HepG2 (cell line): Measurements from ENCODE around the gene MINDY1. TPM values are rescaled to one million over a fixed set of nuclear protein-coding genes. Genes with fewer than 3 reads are reported as not detected.
A peak's percentile ranks its signal among the peaks of the same experiment; 100 is the strongest.

Source experiments
- ASH2L ChIP-seq: fragments of 300-600, 200-600 bp; sonication (generic); IDR thresholded peaks from 2 replicates; pipeline ENCODE4 v1.7.0; 2017; ENCODE audit warnings: low read depth, mild to moderate bottlenecking, moderate library complexity, mixed read lengths, low read length; ENCODE audit not compliant: insufficient read length
- ATF5 ChIP-seq: sonication (generic); formaldehyde crosslinking; IDR thresholded peaks from 2 replicates; pipeline ENCODE4 v1.4.0; 2020; ENCODE audit warnings: mild to moderate bottlenecking, low read depth, missing genetic modification reagents
- CHD4 ChIP-seq: fragments of 200-600 bp; sonication (generic); IDR thresholded peaks from 2 replicates; pipeline ENCODE4 v1.7.0; 2017; ENCODE audit warnings: mild to moderate bottlenecking, low read length, borderline replicate concordance
- DRAP1 ChIP-seq: IDR thresholded peaks from 2 replicates; pipeline ENCODE4 v1.6.1; 2016; ENCODE audit warnings: missing genetic modification reagents, missing compliant biosample characterization
- KAT8 ChIP-seq: IDR thresholded peaks from 2 replicates; pipeline ENCODE4 v1.6.1; 2016; ENCODE audit warnings: missing genetic modification reagents, missing compliant biosample characterization
- KMT2B ChIP-seq: IDR thresholded peaks from 2 replicates; pipeline ENCODE4 v1.6.1; 2016; ENCODE audit warnings: missing genetic modification reagents, missing compliant biosample characterization
- LRRFIP1 ChIP-seq: sonication (generic); formaldehyde crosslinking; conservative IDR thresholded peaks from 2 replicates; pipeline ENCODE4 v1.4.0; 2020; ENCODE audit warnings: missing genetic modification reagents
- NONO ChIP-seq, 2 experiments: fragments of 450-650 bp in 1 of 2; sonication (generic) in 1 of 2; formaldehyde crosslinking in 1 of 2; IDR thresholded peaks in 1 of 2; conservative IDR thresholded peaks in 1 of 2; 2 replicates each; pipeline versions ENCODE4 v1.6.1 to v1.8.0; 2017 to 2022; ENCODE audit warnings: mild to moderate bottlenecking in 1 of 2, missing genetic modification reagents in 1 of 2, moderate library complexity in 1 of 2
- RBM39 ChIP-seq: fragments of 200-400 bp; formaldehyde crosslinking; IDR thresholded peaks from one replicate; pipeline ENCODE4 v1.6.1; 2018; ENCODE audit warnings: antibody characterized with exemption, mild to moderate bottlenecking, low read depth, low read length; ENCODE audit not compliant: poor library complexity, severe bottlenecking
- SRF ChIP-seq: IDR thresholded peaks from 2 replicates; pipeline ENCODE4 v1.6.1; 2011; ENCODE audit warnings: mild to moderate bottlenecking, low read depth, low read length, moderate library complexity
- THAP11 ChIP-seq: IDR thresholded peaks from 2 replicates; pipeline ENCODE4 v1.6.1; 2016; ENCODE audit warnings: missing biosample characterization, missing genetic modification reagents
- ZBTB7A ChIP-seq: sonication (generic); formaldehyde crosslinking; IDR thresholded peaks from 2 replicates; pipeline ENCODE4 v1.8.0; 2022; ENCODE audit warnings: mild to moderate bottlenecking, missing genetic modification reagents
- ZFP36L2 ChIP-seq: sonication (generic); formaldehyde crosslinking; IDR thresholded peaks from 2 replicates; pipeline ENCODE4 v1.4.0; 2020; ENCODE audit warnings: missing genetic modification reagents
- ZKSCAN8 ChIP-seq: IDR thresholded peaks from 2 replicates; pipeline ENCODE4 v1.6.1; 2016; ENCODE audit warnings: borderline replicate concordance, missing genetic modification reagents, missing compliant biosample characterization
- ZNF260 ChIP-seq: sonication (generic); formaldehyde crosslinking; IDR thresholded peaks from 2 replicates; pipeline ENCODE4 v1.4.0; 2020; ENCODE audit warnings: missing genetic modification reagents, low read depth, mild to moderate bottlenecking, borderline replicate concordance
- ZNF605 ChIP-seq: sonication (generic); formaldehyde crosslinking; IDR thresholded peaks from 2 replicates; pipeline ENCODE4 v1.8.0; 2022; ENCODE audit warnings: mild to moderate bottlenecking, missing genetic modification reagents
- ZNF614 ChIP-seq: IDR thresholded peaks from 2 replicates; pipeline ENCODE4 v1.6.1; 2018; ENCODE audit warnings: missing biosample characterization, missing genetic modification reagents, inconsistent platforms, borderline replicate concordance
- ZNF724P ChIP-seq: sonication (generic); formaldehyde crosslinking; IDR thresholded peaks from 2 replicates; pipeline ENCODE4 v1.8.0; 2022; ENCODE audit warnings: missing genetic modification reagents, borderline replicate concordance
- polyA plus RNA-seq, 8 experiments: library from polyadenylated mRNA; depleted of rRNA in 3 of 8; stranded (reverse) in 7 of 8; unstranded in 1 of 8; fragments of >200 nt; fragmentation: Illumina TruSeq in 4 of 8; extraction: Trizol in 4 of 8; gene quantifications; 2 replicates each; pipeline versions ENCODE4 v1.2.1 to v1.2.3, GENCODE V29; 2011 to 2016; ENCODE audit warnings: low read depth in 4 of 8, missing spikeins in 1 of 8, mixed read lengths in 1 of 8; ENCODE audit not compliant: insufficient read depth in 1 of 8
- total RNA-seq, 5 experiments: library from RNA; depleted of rRNA; stranded (reverse); fragments of >200 nt; fragmentation: Illumina TruSeq; extraction: Trizol; gene quantifications; 2 replicates each; pipeline ENCODE4 v1.2.3, GENCODE V29; 2016; ENCODE audit warnings: low read depth in 1 of 5
- TF ChIP-seq, protein P1 (sequence below): sonication (generic); formaldehyde crosslinking; conservative IDR thresholded peaks from 2 replicates; pipeline ENCODE4 v1.8.0; 2022; ENCODE audit warnings: low read depth, missing genetic modification reagents
- TF ChIP-seq, protein P2 (sequence below): sonication (generic); formaldehyde crosslinking; conservative IDR thresholded peaks from 2 replicates; pipeline ENCODE4 v1.8.0; 2022; ENCODE audit warnings: missing genetic modification reagents

MINDY1 gene
- total and polyA plus RNA-seq, 2 of the 13 experiments (the other 11 are each of a cell fraction or from before 2014, with no cell fraction given), result 11.1 to 15.0 TPM

DNA sequence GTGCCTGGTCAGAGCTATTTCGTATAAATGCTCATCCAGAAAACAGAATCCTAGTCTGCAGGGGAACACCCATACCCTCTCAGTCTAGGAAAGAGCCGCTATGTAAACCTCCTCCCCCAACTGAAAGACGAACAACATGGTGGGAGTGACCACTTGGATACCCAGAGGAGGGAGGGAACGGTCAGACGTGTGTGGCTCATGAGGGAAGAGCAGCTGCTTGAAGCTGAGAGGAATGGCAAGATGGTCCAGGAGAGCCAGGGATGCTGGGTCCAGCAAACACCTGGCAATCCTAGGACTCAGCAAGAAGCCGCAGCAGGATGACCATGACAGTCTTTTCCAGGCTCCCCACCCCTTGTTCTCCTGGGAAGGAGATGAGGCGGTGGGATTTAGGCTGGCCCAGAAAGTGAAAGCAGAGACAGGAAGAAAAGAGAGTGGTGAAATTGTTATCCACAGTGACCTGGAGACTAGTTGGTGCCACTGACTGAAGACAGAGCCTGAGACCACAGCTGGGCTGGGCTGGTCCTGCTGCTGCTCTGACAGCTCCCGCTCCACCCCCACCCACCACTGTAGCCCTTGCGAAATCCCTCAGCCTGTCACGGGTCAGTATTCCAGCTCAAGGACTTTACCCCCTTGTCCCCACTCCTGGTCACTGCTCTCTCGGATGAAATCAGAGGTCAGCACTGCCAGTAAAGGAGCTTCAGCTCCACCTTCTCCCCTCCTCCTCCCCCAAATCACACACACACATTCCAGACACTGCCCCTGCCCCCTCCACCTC is 35.7 kb downstream of the MINDY1 start (continued):
- TF ChIP-seq LRRFIP1 (CRISPR knock-in tag) (no peak), ATF5 (CRISPR knock-in tag) (peak; percentile 72; the same call in 1 of the 2 replicates), KAT8 (CRISPR knock-in tag) (0 out of 2 replicates have a peak, but pooled peaks have one; percentile 27), CHD4 (no peak), KMT2B (CRISPR knock-in tag) (no peak), NONO (IDR thresholded peaks at IDR 0.05) (no peak), NONO (CRISPR knock-in tag; conservative IDR thresholded peaks at IDR 0.05) (no peak; the same call in 1 of the 2 replicates), ZNF724P (CRISPR knock-in tag) (0 out of 2 replicates have a peak, but pooled peaks have one; percentile 35), DRAP1 (CRISPR knock-in tag) (no peak), ZKSCAN8 (no peak; the same call in 1 of the 2 replicates), ZNF605 (CRISPR knock-in tag) (no peak), ZBTB7A (no peak), ZNF260 (no peak), RBM39 (no peak), SRF (peak; percentile 39; the same call in 1 of the 2 replicates), ASH2L (no peak), THAP11 (CRISPR knock-in tag) (peak; percentile 68), ZFP36L2 (CRISPR knock-in tag) (no peak), ZNF614 (CRISPR knock-in tag) (0 out of 2 replicates have a peak, but pooled peaks have one; percentile 75)
- TF ChIP-seq, protein P1, sequence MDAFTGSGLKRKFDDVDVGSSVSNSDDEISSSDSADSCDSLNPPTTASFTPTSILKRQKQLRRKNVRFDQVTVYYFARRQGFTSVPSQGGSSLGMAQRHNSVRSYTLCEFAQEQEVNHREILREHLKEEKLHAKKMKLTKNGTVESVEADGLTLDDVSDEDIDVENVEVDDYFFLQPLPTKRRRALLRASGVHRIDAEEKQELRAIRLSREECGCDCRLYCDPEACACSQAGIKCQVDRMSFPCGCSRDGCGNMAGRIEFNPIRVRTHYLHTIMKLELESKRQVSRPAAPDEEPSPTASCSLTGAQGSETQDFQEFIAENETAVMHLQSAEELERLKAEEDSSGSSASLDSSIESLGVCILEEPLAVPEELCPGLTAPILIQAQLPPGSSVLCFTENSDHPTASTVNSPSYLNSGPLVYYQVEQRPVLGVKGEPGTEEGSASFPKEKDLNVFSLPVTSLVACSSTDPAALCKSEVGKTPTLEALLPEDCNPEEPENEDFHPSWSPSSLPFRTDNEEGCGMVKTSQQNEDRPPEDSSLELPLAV, result no peak
- TF ChIP-seq, protein P2, sequence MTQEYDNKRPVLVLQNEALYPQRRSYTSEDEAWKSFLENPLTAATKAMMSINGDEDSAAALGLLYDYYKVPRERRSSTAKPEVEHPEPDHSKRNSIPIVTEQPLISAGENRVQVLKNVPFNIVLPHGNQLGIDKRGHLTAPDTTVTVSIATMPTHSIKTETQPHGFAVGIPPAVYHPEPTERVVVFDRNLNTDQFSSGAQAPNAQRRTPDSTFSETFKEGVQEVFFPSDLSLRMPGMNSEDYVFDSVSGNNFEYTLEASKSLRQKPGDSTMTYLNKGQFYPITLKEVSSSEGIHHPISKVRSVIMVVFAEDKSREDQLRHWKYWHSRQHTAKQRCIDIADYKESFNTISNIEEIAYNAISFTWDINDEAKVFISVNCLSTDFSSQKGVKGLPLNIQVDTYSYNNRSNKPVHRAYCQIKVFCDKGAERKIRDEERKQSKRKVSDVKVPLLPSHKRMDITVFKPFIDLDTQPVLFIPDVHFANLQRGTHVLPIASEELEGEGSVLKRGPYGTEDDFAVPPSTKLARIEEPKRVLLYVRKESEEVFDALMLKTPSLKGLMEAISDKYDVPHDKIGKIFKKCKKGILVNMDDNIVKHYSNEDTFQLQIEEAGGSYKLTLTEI (CRISPR knock-in tag), result no peak
